Activated T-cell treated with anti-CD3 and anti-CD28 coated beads, Interleukin-2, amount 50 U/mL, for 48 hours (primary cell): ENCODE measurements around the gene HPDL.
"Not testable (repeated sequence)": the region's sequence is repeated elsewhere in the genome, so short reads cannot be mapped to it uniquely, and the experiment has no call there.

Experiments
- DNase-seq, 2 experiments: peaks; one replicate each; pipeline ENCODE4 v3.0.0-alpha.2; 2020

Gene HPDL

DNA sequence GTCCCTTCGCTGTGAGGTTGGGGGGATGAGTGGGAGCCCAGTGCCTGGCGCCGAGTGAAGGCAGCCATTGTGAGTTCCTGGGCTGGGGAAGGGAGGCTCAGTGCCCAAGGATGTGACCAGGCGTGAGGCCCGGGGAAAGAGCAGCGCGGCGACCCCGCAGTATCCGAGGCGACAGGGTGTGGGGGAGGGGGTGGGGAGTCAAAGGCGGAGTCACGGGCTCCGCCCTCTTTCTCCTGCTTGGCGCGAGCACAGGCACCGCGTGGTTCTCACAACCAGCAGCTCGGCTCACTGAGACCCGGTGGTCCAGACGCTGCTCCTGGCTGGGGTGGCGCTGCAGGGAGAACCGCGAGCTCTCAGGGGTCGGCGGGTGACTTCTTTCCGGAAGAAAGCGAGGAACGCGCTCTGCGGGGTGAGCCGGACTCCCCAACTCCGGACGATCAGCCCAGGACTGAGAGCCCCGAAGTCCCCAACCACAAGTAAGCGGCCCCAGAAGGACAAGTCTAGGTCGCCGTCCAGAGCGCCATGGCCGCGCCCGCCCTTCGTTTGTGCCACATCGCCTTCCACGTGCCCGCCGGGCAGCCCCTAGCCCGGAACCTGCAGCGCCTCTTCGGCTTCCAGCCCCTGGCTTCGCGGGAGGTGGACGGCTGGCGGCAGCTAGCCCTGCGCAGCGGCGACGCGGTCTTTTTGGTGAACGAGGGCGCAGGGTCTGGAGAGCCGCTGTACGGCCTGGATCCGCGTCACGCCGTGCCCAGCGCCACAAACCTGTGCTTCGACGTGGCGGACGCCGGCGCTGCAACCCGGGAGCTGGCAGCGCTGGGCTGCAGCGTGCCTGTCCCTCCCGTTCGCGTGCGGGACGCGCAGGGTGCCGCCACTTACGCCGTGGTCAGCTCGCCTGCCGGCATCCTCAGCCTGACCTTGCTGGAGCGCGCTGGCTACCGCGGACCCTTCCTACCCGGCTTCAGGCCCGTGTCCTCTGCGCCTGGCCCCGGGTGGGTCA is at the start of gene HPDL:
TSS of gene HPDL (plus strand) at position 269 of the 997 bp plus-strand sequence. CDS start at position 523, 254 bp downstream.
- DNase-seq: peak; percentile 83 to 88

GRCh38 chr1:45282351-45282750 is 44.3 kb upstream of the HPDL start:
- no peak for DNase-seq

DNA sequence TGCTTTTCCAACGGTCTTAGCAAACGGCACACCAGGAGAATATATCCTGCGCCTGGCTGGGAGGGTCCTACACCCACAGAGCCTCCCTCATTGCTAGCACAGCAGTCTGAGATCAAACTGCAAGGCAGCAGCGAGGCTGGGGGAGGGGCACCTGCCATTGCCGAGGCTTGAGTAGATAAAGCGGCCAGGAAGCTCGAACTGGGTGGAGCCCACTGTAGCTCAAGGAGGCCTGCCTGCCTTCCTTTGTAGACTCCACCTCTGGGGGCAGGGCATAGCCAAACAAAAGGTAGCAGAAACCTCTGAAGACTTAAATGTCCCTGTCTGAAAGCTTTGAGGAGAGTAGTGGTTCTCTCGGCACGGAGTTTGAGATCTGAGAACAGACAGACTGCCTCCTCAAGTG is 41.8 kb upstream of the HPDL start:
- not testable (repeated sequence) for DNase-seq

GRCh38 chr1:45286521-45286920 is 40.2 kb upstream of the HPDL start:
- DNase-seq: not testable (repeated sequence)

DNA sequence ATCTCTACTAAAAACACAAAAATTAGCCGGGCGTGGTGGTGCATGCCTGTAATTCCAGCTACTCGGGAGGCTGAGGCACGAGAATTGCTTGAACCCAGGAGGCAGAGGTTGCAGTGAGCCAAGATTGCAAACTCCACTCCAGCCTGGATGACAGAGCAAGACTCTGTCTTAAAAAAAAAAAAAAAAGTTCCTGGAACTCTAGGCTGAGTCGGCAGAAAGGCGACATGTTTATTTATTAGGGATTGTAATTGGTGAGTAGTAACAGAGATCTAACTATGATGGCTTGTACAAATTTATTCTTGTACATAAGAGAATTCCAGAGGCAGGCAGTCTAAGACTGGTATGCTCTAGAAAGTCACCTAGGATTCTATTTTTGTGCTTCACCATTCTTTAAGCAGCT is 35.7 kb upstream of the HPDL start:
- not testable (repeated sequence) for DNase-seq

DNA sequence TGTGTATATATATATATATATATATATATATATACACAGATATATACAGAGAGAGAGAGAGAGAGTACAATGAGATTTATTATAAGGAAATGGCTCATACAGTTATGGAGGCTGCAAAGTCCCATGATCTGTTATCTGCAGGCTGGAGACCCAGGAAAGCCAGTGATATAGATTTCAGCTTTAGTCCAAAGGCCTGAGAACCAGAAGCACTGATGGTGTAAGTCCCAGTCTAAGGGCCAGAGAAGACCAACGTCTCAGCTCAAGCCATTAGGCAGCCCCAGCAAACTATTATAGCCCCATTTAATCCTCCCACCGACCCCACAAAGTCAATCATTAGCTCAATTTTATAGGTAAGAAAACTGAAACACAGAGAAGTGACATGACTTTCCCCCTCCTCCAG is 35.0 kb upstream of the HPDL start:
- no peak for DNase-seq

DNA sequence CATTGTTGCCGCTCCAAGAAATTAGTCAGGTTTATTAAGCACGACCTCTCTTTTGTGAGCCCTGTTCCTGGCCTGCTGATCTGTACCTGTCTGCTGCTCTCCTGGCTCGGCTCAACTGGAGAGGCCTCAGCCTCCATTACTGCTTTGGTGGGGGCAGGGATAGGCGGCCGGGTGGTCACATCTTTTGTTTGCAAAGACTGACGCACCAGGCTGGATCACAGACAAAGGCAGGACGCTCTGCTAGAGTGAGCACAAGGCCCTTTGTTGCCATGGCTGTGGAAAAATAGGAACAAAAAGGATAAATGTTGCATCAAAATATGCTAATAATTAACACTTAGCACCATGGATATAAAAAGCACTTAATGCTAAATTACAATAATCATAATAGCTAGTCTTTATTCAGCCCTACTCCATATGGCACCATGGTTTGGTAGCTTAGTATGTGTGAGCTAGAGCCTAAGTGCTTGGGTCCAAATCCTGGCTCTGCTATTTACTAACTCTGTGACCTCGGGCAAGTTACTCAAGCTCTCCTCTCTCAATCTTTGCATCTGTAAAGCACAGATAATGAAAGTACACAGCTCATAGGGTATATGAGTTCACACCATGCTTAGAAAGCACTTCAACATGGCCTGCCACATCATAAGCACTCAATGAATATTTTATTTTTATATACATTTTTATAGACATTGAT is 28.9 kb upstream of the HPDL start:
- DNase-seq: no peak

DNA sequence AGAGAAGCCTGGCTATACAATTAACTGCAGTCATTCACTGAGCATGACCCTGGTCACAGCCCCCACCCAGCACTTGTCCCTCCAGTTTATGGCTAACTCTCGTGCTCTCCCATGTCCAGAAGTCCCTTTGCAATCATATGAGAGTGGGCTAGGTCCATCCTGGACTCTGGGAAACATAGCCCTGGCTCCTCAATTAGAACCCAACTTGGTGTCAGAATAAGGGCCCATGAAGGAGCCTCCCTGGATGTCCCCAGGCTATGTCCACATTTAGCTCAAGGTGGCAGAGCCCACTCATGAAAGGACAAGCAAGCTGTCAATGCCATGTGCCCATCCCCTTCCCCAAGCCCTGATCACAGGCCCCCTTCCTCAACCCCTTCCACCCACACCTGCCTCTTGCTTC is 27.4 kb upstream of the HPDL start:
- no peak for DNase-seq

GRCh38 chr1:45299981-45300668 is 26.6 kb upstream of the HPDL start:
- DNase-seq: peak; percentile 39 to 46

GRCh38 chr1:45300669-45300997 is 26.1 kb upstream of the HPDL start:
- DNase-seq: no peak

DNA sequence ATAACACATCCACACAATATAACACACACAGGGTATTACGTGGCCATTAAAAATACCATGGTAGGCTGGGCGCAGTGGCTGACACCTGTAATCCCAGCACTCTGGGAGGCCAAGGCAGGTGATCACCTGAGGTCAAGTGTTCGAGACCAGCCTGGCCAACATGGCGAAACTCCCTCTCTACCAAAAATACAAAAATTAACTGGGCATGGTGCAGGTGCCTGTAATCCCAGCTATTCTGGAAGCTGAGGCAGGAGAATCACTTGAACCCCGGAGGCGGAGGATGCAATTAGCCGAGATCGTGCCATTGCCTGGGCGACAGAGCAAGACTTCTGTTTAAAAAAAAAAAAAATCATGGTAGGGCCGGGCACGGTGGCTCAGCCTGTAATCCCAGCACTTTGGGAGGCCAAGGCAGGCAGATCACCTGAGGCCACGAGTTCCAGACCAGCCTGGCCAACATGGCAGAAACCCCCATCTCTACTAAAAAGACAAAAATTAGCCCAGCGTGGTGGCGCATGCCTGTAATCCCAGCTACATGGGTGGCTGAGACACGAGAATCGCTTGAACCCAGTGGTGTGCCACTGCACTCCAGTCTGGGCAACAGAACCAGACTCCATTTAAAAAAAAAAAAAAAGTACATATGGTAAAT is 24.1 kb upstream of the HPDL start:
- DNase-seq: peak in 1 of 2 experiments; percentile 21

DNA sequence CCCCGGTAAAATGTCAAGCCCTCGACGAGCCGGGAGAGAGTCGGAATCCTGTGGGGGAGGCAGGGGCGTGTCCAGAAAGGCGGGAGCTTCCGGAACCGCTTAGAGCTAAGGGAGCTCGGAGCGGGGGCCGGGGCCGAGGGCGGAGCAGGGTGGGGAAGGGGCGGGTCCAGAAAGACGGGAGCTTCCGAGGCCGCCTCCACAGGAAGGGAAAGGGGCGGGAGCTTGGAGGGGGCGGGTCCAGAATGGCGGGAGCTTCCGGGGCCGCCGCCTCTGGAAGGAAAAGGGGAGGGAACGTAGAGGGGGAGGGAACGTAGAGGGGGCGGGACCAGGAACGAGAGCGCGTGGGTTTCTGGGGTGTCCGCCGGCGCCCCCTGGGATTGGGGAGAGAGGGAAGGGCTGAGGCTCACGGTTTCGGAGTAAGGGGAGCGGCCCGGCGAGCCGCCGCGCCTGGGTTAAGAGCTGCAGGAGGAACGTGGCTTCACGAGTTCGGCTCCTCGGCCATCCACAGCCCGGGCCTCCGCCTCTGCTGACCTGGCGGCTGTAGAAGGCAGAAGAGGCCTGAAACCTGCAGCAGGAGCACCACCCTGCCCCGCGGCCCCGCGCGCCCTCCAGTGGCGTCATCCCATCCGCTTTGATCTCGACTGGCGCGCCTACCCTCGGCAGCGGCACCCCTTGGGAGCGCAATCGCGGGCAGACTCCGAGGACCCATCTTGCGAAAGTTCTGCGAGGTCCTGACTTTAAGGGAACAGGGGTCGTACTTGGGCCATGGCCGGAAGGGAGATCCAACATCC is 23.0 kb upstream of the HPDL start:
- DNase-seq: peak; percentile 98 to 99

DNA sequence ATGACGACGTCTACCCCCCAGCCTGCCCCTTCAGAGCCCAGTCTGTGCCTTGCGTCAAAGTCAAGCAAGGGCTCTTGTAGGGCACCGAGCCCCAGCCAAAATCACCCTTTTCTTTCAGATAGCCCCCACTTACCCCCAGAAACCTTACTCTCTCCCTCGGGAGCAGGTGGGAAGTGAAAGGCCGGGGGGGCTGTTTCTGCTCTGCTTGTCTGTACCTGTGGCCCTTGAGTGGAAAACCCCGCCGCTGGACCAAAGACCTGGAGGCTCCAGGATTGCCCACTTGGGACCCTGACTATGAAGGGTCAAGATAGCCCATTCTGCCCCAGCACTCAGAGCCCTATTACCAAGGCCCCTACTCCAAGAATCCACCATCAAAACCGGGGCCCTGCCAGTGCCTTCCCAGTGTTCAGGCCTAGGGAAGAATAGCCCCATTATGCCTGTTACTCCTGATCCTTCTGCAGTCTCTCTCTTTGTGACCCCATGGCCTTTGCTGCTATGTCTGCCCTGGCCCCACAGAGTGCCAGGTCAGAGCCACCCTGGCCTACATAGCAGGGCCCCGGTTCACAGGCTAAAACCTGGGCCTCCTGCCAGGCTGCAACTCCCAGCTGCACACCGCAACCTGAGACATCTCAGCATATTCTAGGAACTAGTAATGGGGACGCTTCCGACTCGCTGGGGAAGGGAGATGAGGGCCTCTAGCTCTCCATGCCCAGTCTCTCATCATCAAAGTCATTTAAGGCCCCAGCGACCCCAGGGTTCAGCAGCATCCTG is 22.2 kb upstream of the HPDL start:
- DNase-seq: peak; percentile 40 to 45

DNA sequence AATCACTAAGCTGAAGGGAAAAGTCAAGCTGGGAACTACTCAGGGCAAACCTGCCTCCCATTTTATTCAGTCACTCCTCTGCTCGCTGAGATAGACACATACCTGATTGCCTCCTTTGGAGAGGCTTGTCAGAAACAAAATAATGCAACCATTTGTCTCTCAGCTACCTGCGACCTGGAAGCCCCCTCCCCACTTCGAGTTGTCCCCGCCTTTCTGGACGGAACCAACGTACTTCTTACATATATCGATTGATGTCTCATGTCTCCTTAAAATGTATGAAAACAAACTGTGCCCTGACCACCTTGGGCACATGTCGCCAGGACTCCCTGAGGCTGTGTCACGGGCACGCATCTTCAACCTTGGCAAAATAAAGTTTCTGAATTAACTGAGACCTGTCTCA is 21.5 kb upstream of the HPDL start:
- peak; percentile 19 to 24 for DNase-seq

DNA sequence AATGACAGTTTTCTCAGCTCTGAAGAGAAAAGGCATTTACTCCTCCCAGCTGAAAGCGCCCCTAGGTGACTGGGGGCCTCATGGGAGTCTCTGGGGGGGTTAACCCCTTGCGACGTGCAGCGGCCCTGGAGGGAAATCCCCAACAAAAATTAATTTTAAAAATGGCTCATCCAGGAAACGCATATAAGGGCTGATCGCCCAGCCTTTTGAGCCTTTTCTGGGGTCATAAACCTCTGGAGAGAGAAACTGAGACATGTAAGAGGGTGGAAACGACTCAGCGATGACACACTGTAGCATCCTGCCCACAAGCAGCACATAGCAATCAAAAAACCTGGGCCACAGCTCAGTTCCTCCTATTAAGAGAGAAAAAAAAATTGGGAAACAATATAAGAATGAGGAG is 20.4 kb upstream of the HPDL start:
- peak; percentile 60 to 70 for DNase-seq

GRCh38 chr1:45306905-45307304 is 19.8 kb upstream of the HPDL start:
- no peak for DNase-seq

DNA sequence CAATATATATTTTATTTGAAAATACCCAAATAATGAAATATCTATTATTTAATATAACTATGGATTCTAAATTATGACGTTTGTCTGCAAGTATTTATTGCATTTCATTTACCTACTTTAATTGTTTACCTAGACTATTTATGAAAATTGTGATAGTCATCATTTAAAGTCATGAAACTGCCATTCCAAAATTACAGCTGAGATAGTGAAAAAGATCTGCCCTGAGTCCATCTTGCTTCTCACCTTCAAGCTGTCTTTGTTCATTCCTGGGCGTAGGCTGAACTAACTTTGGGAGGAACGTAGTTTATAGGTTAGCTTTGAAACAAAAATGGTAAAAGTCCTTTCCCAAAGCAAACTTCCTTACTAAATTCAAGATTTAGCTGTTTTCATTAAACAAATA is 12.4 kb upstream of the HPDL start:
- DNase-seq: no peak

DNA sequence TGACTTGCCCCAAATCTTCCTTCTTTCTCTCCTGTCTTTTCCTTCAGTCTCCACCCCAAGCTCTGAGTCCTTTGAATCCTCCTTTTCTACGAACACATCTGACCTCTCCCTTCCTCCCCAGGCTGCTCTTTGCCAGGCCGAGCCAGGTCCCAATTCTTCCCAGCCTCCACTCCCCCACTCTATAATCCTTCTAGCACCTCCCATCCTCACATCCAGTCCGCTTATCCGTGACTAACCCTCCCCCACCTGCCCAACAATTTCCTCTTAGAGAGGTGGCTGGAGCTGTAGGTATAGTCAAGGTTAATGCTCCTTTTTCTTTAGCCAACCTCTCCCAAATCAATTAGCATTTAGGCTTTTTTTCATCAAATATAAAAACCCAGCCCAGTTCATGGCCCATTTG is 9.5 kb upstream of the HPDL start:
- no peak for DNase-seq

GRCh38 chr1:45319761-45320160 is 6.9 kb upstream of the HPDL start:
- DNase-seq: no peak

DNA sequence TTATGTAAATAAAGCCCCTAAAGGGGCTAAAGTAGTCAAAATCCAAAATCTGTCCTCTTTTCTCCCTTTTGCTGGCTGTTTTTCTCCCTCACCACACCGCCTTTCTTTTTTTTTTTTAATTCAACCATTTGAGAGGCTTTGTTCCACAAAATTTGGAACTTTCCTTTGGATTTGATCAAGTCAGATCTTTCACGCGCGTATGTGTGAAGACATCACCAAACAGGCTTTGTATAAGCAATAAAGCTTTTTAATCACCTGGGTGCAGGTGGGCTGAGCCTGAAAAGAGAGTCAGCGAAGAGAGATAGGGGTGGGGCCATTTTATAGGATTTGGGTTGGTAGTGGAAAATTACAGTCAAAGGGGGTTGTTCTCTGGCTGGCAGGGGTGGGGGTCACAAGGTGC is 5.3 kb upstream of the HPDL start:
- DNase-seq: no peak

DNA sequence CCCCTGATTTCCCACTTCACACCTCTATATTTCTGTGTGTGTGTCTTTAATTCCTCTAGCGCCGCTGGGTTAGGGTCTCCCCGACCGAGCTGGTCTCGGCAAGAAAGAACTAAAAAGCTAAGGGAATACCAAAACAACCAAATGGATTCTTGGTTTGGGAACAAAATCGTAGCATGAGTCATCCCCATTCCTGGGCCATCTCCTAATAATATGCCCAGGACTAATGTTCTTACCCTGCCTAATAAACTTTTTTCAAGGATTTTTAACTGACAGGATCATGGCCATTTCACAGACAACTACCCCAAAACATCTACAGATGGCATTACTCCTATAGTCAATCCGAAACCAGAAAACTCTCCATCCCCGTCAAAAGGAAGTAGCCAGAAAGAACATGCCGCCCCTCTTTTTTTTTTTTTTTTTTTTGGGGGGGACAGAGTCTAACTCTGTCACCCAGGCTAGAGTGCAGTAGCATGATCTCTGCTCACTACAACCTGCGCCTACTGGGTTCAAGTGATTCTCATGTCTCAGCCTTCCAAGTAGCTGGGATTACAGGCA is 4.1 kb upstream of the HPDL start:
- no peak for DNase-seq
